H1 (cell line): Measurements from ENCODE around the gene RDH12. TPM values are rescaled to one million over a fixed set of nuclear protein-coding genes. Genes with fewer than 3 reads are reported as not detected.

ENCODE experiments used
- CEBPB ChIP-seq: IDR thresholded peaks from 2 replicates; pipeline ENCODE4 v1.6.1; 2012; ENCODE audit warnings: low read depth, low read length
- KDM1A ChIP-seq: fragments of 200-600, 300-600 bp; sonication (generic); IDR thresholded peaks from 2 replicates; pipeline ENCODE4 v1.7.1; 2016; ENCODE audit warnings: mild to moderate bottlenecking, low read length, borderline replicate concordance
- RFX5 ChIP-seq: IDR thresholded peaks from 2 replicates; pipeline ENCODE4 v1.6.1; 2011; ENCODE audit warnings: low read depth, low read length, improper control_type of control experiment, borderline replicate concordance
- SIX5 ChIP-seq: IDR thresholded peaks from 2 replicates; pipeline ENCODE4 v1.6.1; 2011; ENCODE audit warnings: mild to moderate bottlenecking, low read depth, low read length
- polyA plus RNA-seq, 7 experiments: library from polyadenylated mRNA; depleted of rRNA in 3 of 7; stranded (reverse) in 5 of 7; unstranded in 2 of 7; fragments of >200 nt in 5 of 7; fragments of 200-250 nt in 2 of 7; gene quantifications; 1 replicate in 5 of 7; 2 replicates in 1 of 7; 4 replicates in 1 of 7; pipeline versions ENCODE4 v1.2.1 to v1.2.3, GENCODE V29; 2011 to 2013; ENCODE audit warnings: missing spikeins in 2 of 7, mixed read lengths in 2 of 7
- small RNA-seq: library from polyadenylated mRNA; stranded (forward); fragments of <200 nt; extraction: miRNeasy Mini kit (QIAGEN cat#:217004); gene quantifications from one replicate; pipeline ENCODE3, GENCODE V24; 2013; ENCODE audit not compliant: insufficient read depth
- total RNA-seq: library from RNA; stranded (reverse); fragmentation: NEBNext Ultra II Directional; extraction: Animal tissue kit (Norgen Biotek cat#: 25700); gene quantifications from 2 replicates; pipeline ENCODE4 v1.2.1, GENCODE V29; 2021
- TF ChIP-seq, protein P1 (sequence below): IDR thresholded peaks from 2 replicates; pipeline ENCODE4 v1.6.1; 2011; ENCODE audit warnings: low read length, improper control_type of control experiment
- TF ChIP-seq, protein P2 (sequence below): IDR thresholded peaks from 2 replicates; pipeline ENCODE4 v1.6.1; 2012; ENCODE audit warnings: low read length, inconsistent platforms

The RDH12 gene
- total and polyA plus RNA-seq, 2 of the 8 experiments (the other 6 are each of a cell fraction or from before 2014, with no cell fraction given), result 1.2 to 1.5 TPM

DNA sequence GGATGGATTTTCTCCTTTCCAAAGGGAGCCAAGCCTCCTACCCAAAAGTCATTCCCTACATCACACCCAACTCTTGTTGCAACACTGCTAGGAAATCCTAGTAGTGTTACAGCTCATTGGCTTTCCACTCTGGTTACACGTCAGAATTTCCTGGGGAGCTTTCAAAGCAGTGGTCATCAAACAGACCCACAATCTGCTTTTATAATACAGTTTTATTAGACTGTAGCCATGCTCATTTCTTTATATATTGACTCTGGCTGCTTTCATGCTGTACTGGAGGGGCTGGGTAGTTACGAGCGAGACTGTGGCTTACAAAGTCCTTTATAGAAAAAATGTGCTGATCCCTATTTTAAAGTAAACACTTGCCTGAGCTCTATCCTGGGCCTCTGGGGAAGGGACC lies 80.4 kb downstream of the RDH12 start (continued):
- TF ChIP-seq, protein P1, sequence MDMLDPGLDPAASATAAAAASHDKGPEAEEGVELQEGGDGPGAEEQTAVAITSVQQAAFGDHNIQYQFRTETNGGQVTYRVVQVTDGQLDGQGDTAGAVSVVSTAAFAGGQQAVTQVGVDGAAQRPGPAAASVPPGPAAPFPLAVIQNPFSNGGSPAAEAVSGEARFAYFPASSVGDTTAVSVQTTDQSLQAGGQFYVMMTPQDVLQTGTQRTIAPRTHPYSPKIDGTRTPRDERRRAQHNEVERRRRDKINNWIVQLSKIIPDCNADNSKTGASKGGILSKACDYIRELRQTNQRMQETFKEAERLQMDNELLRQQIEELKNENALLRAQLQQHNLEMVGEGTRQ, result no peak
- no peak for TF ChIP-seq CEBPB
- no peak for TF ChIP-seq SIX5
- TF ChIP-seq KDM1A, result no peak
- TF ChIP-seq, protein P2, sequence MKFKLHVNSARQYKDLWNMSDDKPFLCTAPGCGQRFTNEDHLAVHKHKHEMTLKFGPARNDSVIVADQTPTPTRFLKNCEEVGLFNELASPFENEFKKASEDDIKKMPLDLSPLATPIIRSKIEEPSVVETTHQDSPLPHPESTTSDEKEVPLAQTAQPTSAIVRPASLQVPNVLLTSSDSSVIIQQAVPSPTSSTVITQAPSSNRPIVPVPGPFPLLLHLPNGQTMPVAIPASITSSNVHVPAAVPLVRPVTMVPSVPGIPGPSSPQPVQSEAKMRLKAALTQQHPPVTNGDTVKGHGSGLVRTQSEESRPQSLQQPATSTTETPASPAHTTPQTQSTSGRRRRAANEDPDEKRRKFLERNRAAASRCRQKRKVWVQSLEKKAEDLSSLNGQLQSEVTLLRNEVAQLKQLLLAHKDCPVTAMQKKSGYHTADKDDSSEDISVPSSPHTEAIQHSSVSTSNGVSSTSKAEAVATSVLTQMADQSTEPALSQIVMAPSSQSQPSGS, result no peak
- TF ChIP-seq RFX5, result no peak
- TF ChIP-seq, all 59 proteins: peak for 0

Small RNA genes lying within 50 kb of the gene (small RNA-seq; reads per million reads assigned to genes)
- gene AL049779.3, result not detected
- gene RN7SL369P, result not detected
- gene RNA5SP386, result not detected

Other genes with a start within 250 kb of the RDH12 start
- 0.50 and 0.73 TPM in 2 replicates for gene TMEM229B, start 213.2 kb upstream of the RDH12 start, total RNA-seq
- 0.85 and 1.7 TPM in 2 replicates for gene TMEM229B, start 213.2 kb upstream of the RDH12 start, polyA plus RNA-seq (2011; rRNA removed)
- 27.2 and 33.3 TPM in 2 replicates for gene PLEKHH1, start 168.6 kb upstream of the RDH12 start, total RNA-seq
- gene PLEKHH1, start 168.6 kb upstream of the RDH12 start, polyA plus RNA-seq (2011; rRNA removed), result 28.3 and 33.0 TPM in 2 replicates
- gene PIGH, start 101.6 kb upstream of the RDH12 start, total RNA-seq, result 6.2 and 7.2 TPM in 2 replicates
- gene PIGH, start 101.6 kb upstream of the RDH12 start, polyA plus RNA-seq (2011; rRNA removed), result 8.6 and 10.0 TPM in 2 replicates
- gene ARG2, start 82.0 kb upstream of the RDH12 start, total RNA-seq, result 49.0 and 49.9 TPM in 2 replicates
- 52.8 and 59.1 TPM in 2 replicates for gene ARG2, start 82.0 kb upstream of the RDH12 start, polyA plus RNA-seq (2011; rRNA removed)
- 98.7 and 104 TPM in 2 replicates for gene VTI1B, start 27.3 kb upstream of the RDH12 start, total RNA-seq
- 17.2 and 28.1 TPM in 2 replicates for gene VTI1B, start 27.3 kb upstream of the RDH12 start, polyA plus RNA-seq (2011; rRNA removed)
- 104 and 112 TPM in 2 replicates for gene RDH11, start 6.1 kb upstream of the RDH12 start, total RNA-seq
- 70.6 and 117 TPM in 2 replicates for gene RDH11, start 6.1 kb upstream of the RDH12 start, polyA plus RNA-seq (2011; rRNA removed)
- gene ZFYVE26, start 114.7 kb downstream of the RDH12 start, total RNA-seq, result 23.3 and 26.5 TPM in 2 replicates
- gene ZFYVE26, start 114.7 kb downstream of the RDH12 start, polyA plus RNA-seq (2011; rRNA removed), result 12.6 and 13.0 TPM in 2 replicates
- gene RAD51B, start 117.9 kb downstream of the RDH12 start, total RNA-seq, result 11.0 and 14.9 TPM in 2 replicates
- 3.9 and 4.3 TPM in 2 replicates for gene RAD51B, start 117.9 kb downstream of the RDH12 start, polyA plus RNA-seq (2011; rRNA removed)